Suprapubic skin (tissue), 3 donors: Measurements from ENCODE around the gene CHKB.

Source experiments
- CTCF ChIP-seq, 2 donors: fragments of 200-600 bp in 1 of 2; fragments of 450-650 bp in 1 of 2; sonication (generic) in 1 of 2; IDR thresholded peaks; one replicate each; pipeline ENCODE4 v1.5.1; 2016 to 2019; ENCODE audit warnings: antibody characterized with exemption in 2 of 2, mild to moderate bottlenecking in 1 of 2, moderate library complexity in 1 of 2
- EP300 ChIP-seq: sonication (generic); formaldehyde crosslinking; IDR thresholded peaks from one replicate; pipeline ENCODE4 v1.6.1; 2017; ENCODE audit warnings: antibody characterized with exemption

- TF ChIP-seq EP300 (no peak), CTCF (IDR thresholded peaks at IDR 0.05) (no peak)
Observed at GRCh38 chr22:50577987-50578775, 4.5 kb downstream of the CHKB start, which contains the start of gene CPT1B.
